GM12891 (cell line): Measurements from ENCODE around the gene ZNF121.
"Not testable (repeated sequence)": the region's sequence is repeated elsewhere in the genome, so short reads cannot be mapped to it uniquely, and the experiment has no call there.

ENCODE experiments used
- DNase-seq: peaks from one replicate; pipeline ENCODE4 v3.0.0; 2011; ENCODE audit warnings: low spot score; ENCODE audit not compliant: insufficient read length
- FAIRE-seq: peaks from 2 replicates; lab custom pipeline; 2011; peaks lifted over from hg19 to GRCh38; lab: Jason Lieb, UNC
- PAX5 ChIP-seq: IDR thresholded peaks from 2 replicates; pipeline ENCODE4 v1.6.1; 2011; ENCODE audit warnings: low read length, moderate library complexity, mild to moderate bottlenecking; ENCODE audit not compliant: insufficient read depth, severe bottlenecking
- POLR2A ChIP-seq: IDR thresholded peaks from 2 replicates; pipeline ENCODE4 v1.6.1; 2011; ENCODE audit warnings: low read depth, low read length, control low read depth
- POLR2AphosphoS5 ChIP-seq: IDR thresholded peaks from 2 replicates; pipeline ENCODE4 v1.6.1; 2011; ENCODE audit warnings: low read depth, low read length, control low read depth
- POU2F2 ChIP-seq: IDR thresholded peaks from 2 replicates; pipeline ENCODE4 v1.6.1; 2011; ENCODE audit warnings: low read depth, mild to moderate bottlenecking, control low read depth, low read length, moderate library complexity
- SPI1 ChIP-seq: IDR thresholded peaks from 2 replicates; pipeline ENCODE4 v1.6.1; 2011; ENCODE audit warnings: low read depth, low read length, control low read depth
- TAF1 ChIP-seq: IDR thresholded peaks from 2 replicates; pipeline ENCODE4 v1.6.1; 2011; ENCODE audit warnings: low read depth, low read length, control low read depth

Gene ZNF121

GRCh38 chr19:9597027-9597426, 12.7 kb upstream of the ZNF121 start:
- FAIRE-seq, result no peak
- TF ChIP-seq POLR2AphosphoS5, result no peak
- TF ChIP-seq PAX5, result no peak
- TF ChIP-seq SPI1, result no peak
- TF ChIP-seq POU2F2, result no peak
- TF ChIP-seq POLR2A, result no peak
- no peak for TF ChIP-seq TAF1
- no peak for DNase-seq

GRCh38 chr19:9586764-9587163, 2.5 kb upstream of the ZNF121 start:
- DNase-seq (no peak), FAIRE-seq (peak; percentile 82)
- TF ChIP-seq SPI1 (no peak), POLR2AphosphoS5 (no peak), TAF1 (no peak), POLR2A (no peak), PAX5 (no peak), POU2F2 (no peak)

- DNase-seq, FAIRE-seq: not testable (repeated sequence)
These were observed 2.1 kb downstream of the ZNF121 start for GRCh38 chr19:9582081-9582725.

GRCh38 chr19:9580728-9581127, 3.6 kb downstream of the ZNF121 start:
- TF ChIP-seq SPI1 (no peak), POLR2AphosphoS5 (no peak), PAX5 (no peak), POU2F2 (no peak), POLR2A (no peak), TAF1 (no peak)
- no peak for FAIRE-seq
- DNase-seq, result no peak

GRCh38 chr19:9570255-9570654, 14.0 kb downstream of the ZNF121 start:
- DNase-seq (no peak), FAIRE-seq (no peak)
- TF ChIP-seq POU2F2 (no peak), TAF1 (no peak), POLR2AphosphoS5 (no peak), SPI1 (no peak), POLR2A (no peak), PAX5 (no peak)

GRCh38 chr19:9566729-9567128, 17.6 kb downstream of the ZNF121 start:
- TF ChIP-seq TAF1 (no peak), SPI1 (no peak), POU2F2 (no peak), POLR2A (no peak), POLR2AphosphoS5 (no peak), PAX5 (no peak)
- no peak for FAIRE-seq
- no peak for DNase-seq

- DNase-seq (no peak), FAIRE-seq (no peak)
- TF ChIP-seq PAX5 (no peak), POLR2AphosphoS5 (no peak), SPI1 (no peak), POLR2A (no peak; the same call in 1 of the 2 replicates), POU2F2 (no peak)
These were observed 18.2 kb downstream of the ZNF121 start for GRCh38 chr19:9565900-9566705.

- TF ChIP-seq PAX5 (no peak), POLR2A (no peak), POU2F2 (no peak), POLR2AphosphoS5 (no peak), SPI1 (no peak), TAF1 (no peak)
- FAIRE-seq (no peak), DNase-seq (no peak)
These were observed 31.6 kb downstream of the ZNF121 start for GRCh38 chr19:9552536-9553274.

GRCh38 chr19:9547870-9548269, 36.4 kb downstream of the ZNF121 start:
- no peak for FAIRE-seq
- no peak for DNase-seq
- TF ChIP-seq PAX5, result no peak
- TF ChIP-seq TAF1, result no peak
- no peak for TF ChIP-seq POU2F2
- no peak for TF ChIP-seq POLR2AphosphoS5
- no peak for TF ChIP-seq SPI1
- no peak for TF ChIP-seq POLR2A

GRCh38 chr19:9541281-9541680, 43.0 kb downstream of the ZNF121 start:
- DNase-seq, FAIRE-seq: not testable (repeated sequence)

GRCh38 chr19:9539921-9540320, 44.4 kb downstream of the ZNF121 start:
- not testable (repeated sequence) for FAIRE-seq, DNase-seq

GRCh38 chr19:9539201-9539600, 45.1 kb downstream of the ZNF121 start:
- DNase-seq, FAIRE-seq: not testable (repeated sequence)
